Right atrium auricular region (tissue), 2 donors: Measurements from ENCODE around the gene ZNF148. TPM values are rescaled to one million over a fixed set of nuclear protein-coding genes. Genes with fewer than 3 reads are reported as not detected.
A peak's percentile ranks its signal among the peaks of the same experiment; 100 is the strongest.

Experiments used
- DNase-seq: peaks from one replicate; pipeline ENCODE4 v3.0.0-alpha.2; 2019; ENCODE audit warnings: low spot score
- H3K27ac ChIP-seq, 2 donors: fragments of 200-600 bp; sonication (generic); 1 replicate in 1 of 2; 2 replicates in 1 of 2; pipeline ENCODE4 v1.5.1; 2016 to 2019
- H3K27me3 ChIP-seq, 2 donors: fragments of 200-600 bp; sonication (generic); one replicate each; pipeline versions ENCODE4 v1.5.1 to v1.6.0; 2017 to 2019
- H3K36me3 ChIP-seq: fragments of 200-600 bp; sonication (generic); one replicate; pipeline ENCODE4 v1.5.1; 2016
- H3K4me1 ChIP-seq, 2 donors: fragments of 200-600 bp; sonication (generic); one replicate each; pipeline versions ENCODE4 v1.5.1 to v1.6.0; 2017 to 2019
- H3K4me3 ChIP-seq, 2 donors: fragments of 200-600 bp; sonication (generic); 1 replicate in 1 of 2; 2 replicates in 1 of 2; pipeline ENCODE4 v1.5.1; 2017 to 2019; ENCODE audit warnings: mild to moderate bottlenecking in 1 of 2, moderate library complexity in 1 of 2
- H3K9me3 ChIP-seq, 2 donors: fragments of 200-600 bp; sonication (generic); one replicate each; pipeline ENCODE4 v1.5.1; 2019
- total RNA-seq, 2 donors: library from RNA; depleted of rRNA; stranded (reverse); fragments of >200 nt; gene quantifications; one replicate each; pipeline ENCODE4 v1.1.0, GENCODE V29; 2016
- TF ChIP-seq, protein P1 (sequence below), 2 donors: fragments of 200-600 bp; sonication (generic); IDR thresholded peaks; one replicate each; pipeline ENCODE4 v1.5.1; 2019; ENCODE audit warnings: antibody characterized with exemption in 2 of 2

ZNF148 gene
- total RNA-seq, 2 donors from 2014 or later: 21.3 to 24.3 TPM

DNA sequence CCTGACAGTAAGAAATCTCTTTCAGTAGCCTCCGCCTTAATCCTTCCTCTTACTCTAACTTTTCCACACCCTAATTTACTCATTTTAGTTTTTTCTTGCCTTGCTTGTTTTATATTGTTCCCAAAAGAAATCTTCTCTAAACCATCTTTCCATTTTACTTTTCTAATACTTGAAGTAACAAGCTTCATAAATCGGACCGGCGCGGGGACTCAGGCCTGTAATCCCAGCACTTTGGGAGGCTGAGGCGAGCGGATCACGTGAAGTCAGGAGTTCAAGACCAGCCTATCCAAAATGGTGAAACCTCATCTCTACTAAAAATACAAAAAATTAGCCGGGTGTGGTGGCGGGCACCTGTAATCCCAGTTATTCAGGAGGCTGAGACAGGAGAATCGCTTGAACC is 17.3 kb downstream of the ZNF148 start:
- peaks cover 0 to 43% of the 10 kb centered on the region in 2 donors for H3K4me1 ChIP-seq
- H3K4me3 ChIP-seq: peak overlapping the region in 1 of 2 donors; percentile 60
- no peaks in the 10 kb centered on the region for H3K9me3 ChIP-seq
- H3K27me3 ChIP-seq: no peaks in the 10 kb centered on the region
- no peaks in the 10 kb centered on the region for H3K36me3 ChIP-seq
- DNase-seq: no peak
- TF ChIP-seq, protein P1, sequence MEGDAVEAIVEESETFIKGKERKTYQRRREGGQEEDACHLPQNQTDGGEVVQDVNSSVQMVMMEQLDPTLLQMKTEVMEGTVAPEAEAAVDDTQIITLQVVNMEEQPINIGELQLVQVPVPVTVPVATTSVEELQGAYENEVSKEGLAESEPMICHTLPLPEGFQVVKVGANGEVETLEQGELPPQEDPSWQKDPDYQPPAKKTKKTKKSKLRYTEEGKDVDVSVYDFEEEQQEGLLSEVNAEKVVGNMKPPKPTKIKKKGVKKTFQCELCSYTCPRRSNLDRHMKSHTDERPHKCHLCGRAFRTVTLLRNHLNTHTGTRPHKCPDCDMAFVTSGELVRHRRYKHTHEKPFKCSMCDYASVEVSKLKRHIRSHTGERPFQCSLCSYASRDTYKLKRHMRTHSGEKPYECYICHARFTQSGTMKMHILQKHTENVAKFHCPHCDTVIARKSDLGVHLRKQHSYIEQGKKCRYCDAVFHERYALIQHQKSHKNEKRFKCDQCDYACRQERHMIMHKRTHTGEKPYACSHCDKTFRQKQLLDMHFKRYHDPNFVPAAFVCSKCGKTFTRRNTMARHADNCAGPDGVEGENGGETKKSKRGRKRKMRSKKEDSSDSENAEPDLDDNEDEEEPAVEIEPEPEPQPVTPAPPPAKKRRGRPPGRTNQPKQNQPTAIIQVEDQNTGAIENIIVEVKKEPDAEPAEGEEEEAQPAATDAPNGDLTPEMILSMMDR (IDR thresholded peaks at IDR 0.05): no peak
- H3K27ac ChIP-seq: peak overlapping the region in 1 of 2 donors; percentile 78

DNA sequence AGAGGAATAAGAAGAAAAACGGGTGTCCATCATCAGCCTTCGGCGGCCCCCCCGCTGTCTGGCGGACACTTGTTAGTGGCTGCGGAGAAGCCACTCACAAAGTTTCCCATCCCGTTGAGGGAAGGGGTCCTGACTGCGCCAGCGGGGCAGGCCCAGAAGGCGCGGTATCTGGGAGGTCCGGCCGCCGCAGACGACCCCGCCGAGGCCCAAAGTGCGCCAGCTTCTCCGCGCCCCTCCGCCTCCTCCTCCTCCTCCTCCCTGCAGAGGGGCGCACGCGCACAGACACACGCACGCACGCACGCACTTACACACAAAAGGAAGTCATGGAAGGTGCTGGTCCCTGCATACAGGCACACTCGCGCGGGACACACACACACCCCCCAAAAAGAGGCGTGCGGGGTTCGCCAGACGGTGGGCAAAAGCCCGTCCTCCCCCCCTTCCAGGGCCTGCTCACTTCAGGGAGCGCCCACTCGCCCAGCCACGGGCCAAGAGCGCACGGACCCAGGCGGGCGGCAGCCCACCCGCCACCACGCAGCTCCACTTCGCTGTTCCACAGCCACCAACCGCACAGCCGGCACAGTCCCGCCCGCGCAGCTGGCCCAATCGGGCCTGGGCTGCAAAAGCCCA is 18.0 kb downstream of the ZNF148 start:
- Histone ChIP-seq H3K27me3 (no peaks in the 10 kb centered on the region), H3K27ac (peak overlapping the region; percentile 77 to 78), H3K4me1 (peaks cover 0 to 48% of the 10 kb centered on the region in 2 donors), H3K4me3 (peak overlapping the region; percentile 52 to 60), H3K9me3 (no peaks in the 10 kb centered on the region), H3K36me3 (no peaks in the 10 kb centered on the region)
- TF ChIP-seq, protein P1 (IDR thresholded peaks at IDR 0.05): no peak
- no peak for DNase-seq

DNA sequence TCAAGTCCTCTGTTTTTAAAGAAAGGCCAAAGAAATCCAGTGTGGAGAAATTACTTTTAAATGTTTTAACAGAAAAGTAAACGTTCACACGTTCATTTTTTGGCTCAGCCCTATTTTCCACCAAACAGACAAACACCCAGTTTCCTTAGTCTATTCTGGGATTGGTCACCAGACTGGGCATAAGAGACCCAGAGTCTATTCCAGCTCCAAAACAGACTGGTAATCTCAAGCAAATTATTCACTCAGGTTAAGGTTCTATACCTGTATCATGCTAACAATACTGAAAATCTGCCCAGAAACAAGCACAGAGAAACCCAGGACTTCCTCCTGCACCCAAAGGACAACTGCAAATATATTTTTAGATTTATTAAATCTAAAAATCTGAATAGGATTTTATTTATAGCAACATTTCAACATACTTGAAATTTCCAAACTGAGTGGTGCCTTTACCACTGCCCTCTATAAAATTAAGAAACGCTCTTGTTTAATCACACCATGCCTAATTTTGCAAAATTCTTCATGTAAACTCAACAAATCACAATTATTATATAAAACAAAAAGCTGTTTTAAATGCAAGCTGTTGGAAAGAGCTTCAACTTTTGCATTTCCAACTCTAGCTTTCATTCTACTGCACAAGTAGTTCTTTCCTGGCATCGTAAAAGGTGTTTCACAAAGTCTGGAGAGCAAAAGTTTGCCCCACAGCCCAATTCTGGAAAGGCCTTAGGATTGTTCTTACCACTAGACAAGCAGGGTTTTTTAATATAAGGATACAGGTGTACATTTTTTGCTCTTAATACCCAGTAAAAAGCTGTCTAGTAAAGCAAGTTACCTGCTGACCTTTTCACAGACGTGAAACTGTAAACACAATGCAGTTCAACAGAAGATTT is 18.7 kb downstream of the ZNF148 start:
- TF ChIP-seq, protein P1 (IDR thresholded peaks at IDR 0.05): no peak
- H3K27me3 ChIP-seq: no peaks in the 10 kb centered on the region
- H3K4me1 ChIP-seq: peaks cover 0 to 48% of the 10 kb centered on the region in 2 donors
- no peaks in the 10 kb centered on the region for H3K36me3 ChIP-seq
- peak overlapping the region; percentile 77 to 78 for H3K27ac ChIP-seq
- H3K9me3 ChIP-seq: no peaks in the 10 kb centered on the region
- no peak for DNase-seq
- peak overlapping the region; percentile 52 to 60 for H3K4me3 ChIP-seq

DNA sequence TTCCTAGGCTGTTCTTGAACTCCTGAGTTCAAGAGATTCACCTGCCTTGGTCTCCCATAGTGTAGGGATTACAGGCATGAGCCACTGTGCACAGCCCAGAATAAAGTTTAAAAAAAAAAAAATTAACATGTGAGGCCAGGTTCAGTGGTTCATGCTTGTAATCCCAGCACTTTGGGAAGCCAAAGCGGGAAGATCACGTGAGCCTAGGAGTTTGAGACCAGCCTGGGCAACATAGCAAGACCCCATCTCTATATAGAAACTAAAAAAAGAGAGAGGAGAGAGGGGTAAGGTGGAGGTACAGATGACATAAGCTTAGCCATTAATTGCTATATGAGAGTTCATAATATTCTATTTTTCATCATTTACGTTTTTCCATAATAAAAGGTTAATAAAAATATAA is 21.5 kb downstream of the ZNF148 start:
- H3K4me3 ChIP-seq: no peak overlapping the region
- DNase-seq: no peak
- H3K9me3 ChIP-seq: no peaks in the 10 kb centered on the region
- peaks cover 0 to 41% of the 10 kb centered on the region in 2 donors for H3K4me1 ChIP-seq
- H3K36me3 ChIP-seq: no peaks in the 10 kb centered on the region
- H3K27me3 ChIP-seq: no peaks in the 10 kb centered on the region
- TF ChIP-seq, protein P1 (IDR thresholded peaks at IDR 0.05): no peak
- no peak overlapping the region for H3K27ac ChIP-seq

DNA sequence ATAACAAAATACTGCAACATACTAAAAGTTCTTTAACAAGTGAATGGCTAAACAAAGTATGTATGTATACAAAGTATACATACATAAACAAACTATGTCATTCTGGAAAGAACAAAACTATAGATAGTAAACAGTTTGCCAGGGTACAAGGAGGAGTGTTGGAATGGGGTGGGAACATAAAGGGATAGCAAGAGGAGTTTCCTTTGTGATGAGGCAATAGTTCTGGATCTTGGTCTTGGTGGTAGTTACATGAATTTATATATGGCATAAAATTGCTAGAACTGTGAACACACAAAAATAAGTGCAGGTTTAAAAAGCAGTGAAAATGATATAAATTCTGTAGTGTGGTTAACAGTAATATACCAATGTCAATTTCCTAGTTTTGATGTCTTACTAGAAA is 22.0 kb downstream of the ZNF148 start:
- TF ChIP-seq, protein P1 (IDR thresholded peaks at IDR 0.05): no peak
- Histone ChIP-seq H3K9me3 (no peaks in the 10 kb centered on the region), H3K4me3 (no peak overlapping the region), H3K27me3 (no peaks in the 10 kb centered on the region), H3K4me1 (peaks cover 0 to 41% of the 10 kb centered on the region in 2 donors), H3K36me3 (no peaks in the 10 kb centered on the region), H3K27ac (no peak overlapping the region)
- no peak for DNase-seq
